Hypothalamus (tissue), 51 donors: ENCODE data around the gene PARVG.
A peak's percentile ranks its signal among the peaks of the same experiment; 100 is the strongest.

Source experiments
- DNase-seq, 51 donors: peaks; one replicate each; lab custom pipeline; 2025; lab: John Stamatoyannopoulos, UW

The PARVG gene

DNA sequence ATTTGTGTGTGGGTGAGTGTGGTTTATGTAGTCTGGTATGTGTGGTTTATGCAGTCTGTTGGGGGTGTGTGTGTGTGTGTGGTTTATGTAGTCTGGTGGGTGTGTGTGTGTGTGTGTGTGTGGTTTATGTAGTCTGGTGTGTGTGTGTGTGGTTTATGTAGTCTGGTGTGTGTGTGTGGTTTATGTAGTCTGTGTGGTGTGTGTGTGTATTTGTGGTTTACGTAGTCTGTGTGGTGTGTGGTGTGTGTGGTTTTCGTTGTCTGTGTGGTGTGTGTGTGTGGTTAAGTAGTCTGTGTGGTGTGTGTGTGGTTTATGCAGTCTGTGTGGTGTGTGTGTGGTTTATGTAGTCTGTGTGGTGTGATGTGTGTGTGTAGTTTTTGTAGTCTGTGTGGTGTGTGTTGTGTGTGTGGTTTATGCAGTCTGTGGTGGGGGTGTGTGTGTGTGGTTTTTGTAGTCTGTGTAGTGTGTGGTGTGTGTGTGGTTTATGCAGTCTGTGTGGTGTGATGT lies 26.2 kb upstream of the PARVG start:
- DNase-seq, result no peak

DNA sequence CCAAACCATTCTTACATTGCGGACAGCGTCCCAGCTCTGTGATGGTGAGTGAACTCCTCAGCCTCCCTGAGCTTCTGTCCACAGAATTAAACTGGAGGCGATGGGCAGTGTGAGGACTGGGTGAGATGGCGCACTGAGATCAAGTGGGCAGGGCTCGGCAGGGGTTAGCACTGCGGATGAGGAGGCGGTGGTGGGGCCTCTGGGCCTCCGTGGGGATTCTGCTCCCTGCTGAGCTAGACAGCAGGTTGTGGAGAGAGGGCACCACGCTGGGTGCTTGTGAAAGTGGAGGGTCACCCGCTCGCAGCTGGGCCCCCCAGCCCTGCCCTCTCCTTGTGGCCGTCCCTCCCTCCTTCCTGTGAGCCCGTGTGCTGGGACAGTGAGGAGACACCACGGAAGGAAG lies 25.6 kb upstream of the PARVG start:
- no peak for DNase-seq

DNA sequence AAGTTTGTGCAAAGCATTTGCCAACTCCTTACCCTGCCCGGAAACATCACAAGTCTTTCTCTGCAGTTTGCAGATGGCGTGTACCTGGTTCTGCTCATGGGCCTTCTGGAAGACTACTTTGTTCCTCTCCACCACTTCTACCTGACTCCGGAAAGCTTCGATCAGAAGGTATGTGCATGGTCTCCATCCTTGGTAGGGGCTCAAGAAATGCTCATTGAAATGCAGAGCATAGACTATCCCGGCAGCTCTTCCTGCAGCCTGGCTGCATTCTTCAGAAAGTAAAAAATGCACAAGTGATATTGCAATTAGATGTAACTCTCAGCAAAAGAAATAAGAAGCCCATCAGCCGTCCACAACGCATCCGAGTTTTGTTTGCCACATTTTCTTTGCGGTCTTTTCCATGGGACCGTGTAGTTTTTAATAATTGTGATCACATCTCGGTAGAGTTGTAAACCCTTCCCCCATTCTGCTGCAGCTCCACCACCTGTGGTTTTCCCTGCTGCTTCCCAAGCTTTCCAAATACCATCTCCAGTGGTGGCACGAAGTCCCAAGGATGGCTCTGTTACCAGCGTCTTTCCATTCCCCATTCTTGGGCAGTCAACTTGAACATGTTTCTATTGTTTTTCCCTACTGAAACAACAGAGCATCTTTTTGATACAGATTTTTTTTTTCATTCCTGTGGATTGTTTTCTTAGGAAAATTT lies 22.7 kb upstream of the PARVG start:
- no peak for DNase-seq

DNA sequence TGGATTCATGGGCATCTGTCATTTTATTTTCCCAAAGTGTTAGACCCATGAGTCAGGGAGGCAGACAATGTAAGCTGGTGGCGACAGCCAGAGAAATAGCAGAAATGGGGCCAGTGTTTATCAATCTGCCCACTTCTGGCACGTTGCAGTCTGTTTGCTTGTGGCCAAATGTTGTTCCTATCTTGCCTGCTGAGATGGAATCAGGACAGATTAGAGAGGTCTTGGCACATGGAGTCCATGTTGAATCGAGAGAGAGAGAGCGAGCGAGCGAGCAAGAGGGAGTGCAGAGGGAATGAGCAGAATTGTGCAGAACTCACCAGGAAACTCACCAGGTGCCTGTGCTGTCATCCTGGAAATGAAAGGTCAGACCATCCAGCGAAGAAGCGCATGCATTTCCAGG lies 21.9 kb upstream of the PARVG start:
- DNase-seq, result no peak

- peak in 1 of 51 donors; percentile 14 for DNase-seq
Measured at GRCh38 chr22:44159221-44159620, 21.5 kb upstream of the PARVG start.

GRCh38 chr22:44159811-44160210 lies 20.9 kb upstream of the PARVG start:
- no peak for DNase-seq

GRCh38 chr22:44160421-44160820 lies 20.3 kb upstream of the PARVG start:
- no peak for DNase-seq

DNA sequence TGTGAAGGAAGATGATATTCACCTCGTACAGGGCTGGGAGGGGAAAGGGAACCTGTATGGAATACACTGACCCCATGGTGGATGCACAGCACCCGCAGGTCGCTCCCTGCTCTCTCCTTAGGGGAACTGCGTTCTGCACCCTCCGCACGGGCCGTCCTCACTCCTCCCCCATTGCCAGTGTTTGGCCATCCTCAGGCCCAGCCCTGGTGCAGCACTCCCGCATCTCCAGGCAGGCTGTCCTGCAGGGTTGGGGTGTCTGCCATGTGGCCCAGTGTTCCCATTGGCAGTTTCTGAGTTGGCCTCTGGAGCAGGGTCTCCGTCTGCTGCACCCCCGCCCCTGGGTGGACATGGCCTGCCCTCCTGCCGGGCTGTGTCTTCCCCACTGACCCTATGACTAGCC lies 19.1 kb upstream of the PARVG start:
- DNase-seq, result no peak

- DNase-seq, result no peak
Measured at GRCh38 chr22:44162960-44163359, 17.8 kb upstream of the PARVG start.

DNA sequence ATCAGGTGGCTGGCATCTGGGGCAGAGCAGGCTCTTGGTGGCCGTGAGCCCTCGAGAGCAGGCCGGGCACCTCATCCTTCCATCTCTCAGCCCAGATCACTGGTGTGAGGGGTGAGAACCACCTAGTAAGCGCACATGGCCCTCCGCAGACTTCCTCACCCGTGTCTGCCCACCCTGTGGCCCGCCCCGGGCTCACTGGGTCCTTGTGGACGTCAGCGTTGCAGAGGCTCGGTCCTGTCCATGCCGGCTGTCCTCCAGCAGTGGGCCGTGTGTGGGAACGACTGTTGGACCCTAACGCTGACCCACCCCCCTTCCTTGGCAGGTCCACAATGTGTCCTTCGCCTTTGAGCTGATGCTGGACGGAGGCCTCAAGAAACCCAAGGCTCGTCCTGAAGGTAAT lies 17.2 kb upstream of the PARVG start:
- DNase-seq, result no peak

- DNase-seq, result no peak
Measured at GRCh38 chr22:44164031-44164430, 16.7 kb upstream of the PARVG start.

GRCh38 chr22:44165286-44165874 lies 15.3 kb upstream of the PARVG start:
- no peak for DNase-seq

GRCh38 chr22:44166498-44167276 lies 14.0 kb upstream of the PARVG start:
- no peak for DNase-seq

DNA sequence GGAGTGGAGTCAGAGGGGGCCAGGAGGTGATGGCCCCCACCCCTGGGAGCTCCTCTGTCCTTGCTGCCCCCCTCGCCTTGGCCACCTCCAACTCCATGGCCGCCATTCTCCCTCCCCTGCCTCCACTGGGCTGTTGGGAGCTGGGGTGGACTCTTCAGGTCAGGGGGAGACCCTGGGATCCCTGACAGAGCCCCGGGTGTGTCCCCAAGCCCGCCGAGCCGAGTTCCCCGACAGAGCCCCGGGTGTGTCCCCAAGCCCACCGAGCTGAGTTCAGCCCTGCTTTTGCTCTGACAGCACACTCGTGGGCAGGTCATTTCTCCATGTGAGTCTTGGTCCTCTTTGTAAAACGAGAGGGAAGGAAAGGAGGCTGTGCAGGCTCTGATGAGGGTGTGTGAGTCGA lies 13.2 kb upstream of the PARVG start:
- DNase-seq, result no peak

- DNase-seq, result no peak
Measured at GRCh38 chr22:44168206-44168605, 12.5 kb upstream of the PARVG start.

GRCh38 chr22:44170470-44170869 lies 10.3 kb upstream of the PARVG start:
- DNase-seq, result no peak

- DNase-seq, result no peak
Measured at GRCh38 chr22:44171561-44171960, 9.2 kb upstream of the PARVG start.

- DNase-seq, result peak in 21 of 51 donors; percentile 6 to 58 (median 27)
Measured at GRCh38 chr22:44172370-44173108, 8.2 kb upstream of the PARVG start.

DNA sequence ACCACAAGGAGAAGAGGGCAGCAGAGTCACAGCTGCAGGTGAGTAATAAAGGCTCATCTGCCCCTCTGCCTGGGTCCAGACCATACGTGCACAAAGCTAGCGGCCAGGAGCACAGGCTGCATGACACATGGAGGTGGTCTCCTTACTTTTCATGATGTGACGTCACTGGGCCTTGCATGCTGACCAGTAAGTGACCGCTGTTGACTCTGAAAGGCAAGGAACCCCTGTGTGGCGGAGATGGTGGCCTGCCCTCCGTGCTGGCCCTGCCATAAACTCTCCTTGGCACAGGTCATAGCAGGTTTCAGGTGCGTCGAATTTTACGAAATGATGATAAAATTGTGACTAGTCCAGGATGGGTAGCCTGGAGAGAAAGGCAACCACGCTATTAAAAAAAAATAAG lies 7.6 kb upstream of the PARVG start:
- no peak for DNase-seq

- no peak for DNase-seq
Measured at GRCh38 chr22:44175676-44176075, 5.0 kb upstream of the PARVG start.
